GM12891 (cell line): ENCODE measurements around the gene UFSP2.

Source experiments
- DNase-seq: peaks from one replicate; pipeline ENCODE4 v3.0.0; 2011; ENCODE audit warnings: low spot score; ENCODE audit not compliant: insufficient read length
- FAIRE-seq: peaks from 2 replicates; lab custom pipeline; 2011; peaks lifted over from hg19 to GRCh38; lab: Jason Lieb, UNC
- PAX5 ChIP-seq: IDR thresholded peaks from 2 replicates; pipeline ENCODE4 v1.6.1; 2011; ENCODE audit warnings: low read length, moderate library complexity, mild to moderate bottlenecking; ENCODE audit not compliant: insufficient read depth, severe bottlenecking
- POLR2A ChIP-seq: IDR thresholded peaks from 2 replicates; pipeline ENCODE4 v1.6.1; 2011; ENCODE audit warnings: low read depth, low read length, control low read depth
- POLR2AphosphoS5 ChIP-seq: IDR thresholded peaks from 2 replicates; pipeline ENCODE4 v1.6.1; 2011; ENCODE audit warnings: low read depth, low read length, control low read depth
- POU2F2 ChIP-seq: IDR thresholded peaks from 2 replicates; pipeline ENCODE4 v1.6.1; 2011; ENCODE audit warnings: low read depth, mild to moderate bottlenecking, control low read depth, low read length, moderate library complexity
- SPI1 ChIP-seq: IDR thresholded peaks from 2 replicates; pipeline ENCODE4 v1.6.1; 2011; ENCODE audit warnings: low read depth, low read length, control low read depth
- TAF1 ChIP-seq: IDR thresholded peaks from 2 replicates; pipeline ENCODE4 v1.6.1; 2011; ENCODE audit warnings: low read depth, low read length, control low read depth

Gene UFSP2

GRCh38 chr4:185358514-185358913, 67.2 kb downstream of the UFSP2 start:
- no peak for DNase-seq
- peak; percentile 92 for TF ChIP-seq SPI1
- TF ChIP-seq PAX5, result no peak
- peak; percentile 88 for FAIRE-seq

GRCh38 chr4:185357733-185358440, 67.9 kb downstream of the UFSP2 start:
- FAIRE-seq (no peak), DNase-seq (no peak)
- TF ChIP-seq TAF1 (no peak), PAX5 (no peak), POLR2A (no peak), POLR2AphosphoS5 (no peak), POU2F2 (no peak), SPI1 (no peak)

GRCh38 chr4:185357211-185357610, 68.6 kb downstream of the UFSP2 start:
- TF ChIP-seq SPI1 (no peak), POU2F2 (no peak), POLR2AphosphoS5 (no peak), TAF1 (no peak), PAX5 (peak; percentile 23), POLR2A (no peak)
- FAIRE-seq (peak; percentile 72), DNase-seq (no peak)

GRCh38 chr4:185352741-185353140, 73.0 kb downstream of the UFSP2 start:
- DNase-seq (no peak), FAIRE-seq (peak; percentile 93)

GRCh38 chr4:185352202-185352601, 73.6 kb downstream of the UFSP2 start:
- TF ChIP-seq PAX5 (no peak), TAF1 (no peak), POU2F2 (no peak), SPI1 (peak; percentile 48), POLR2A (no peak), POLR2AphosphoS5 (no peak)
- FAIRE-seq (no peak), DNase-seq (no peak)

More at GRCh38 chr4:185352741-185353140, 73.0 kb downstream of the UFSP2 start:
- TF ChIP-seq TAF1, result no peak
- TF ChIP-seq PAX5, result no peak
- TF ChIP-seq SPI1, result no peak
- TF ChIP-seq POU2F2, result peak; percentile 84
- peak; percentile 41 for TF ChIP-seq POLR2A
- TF ChIP-seq POLR2AphosphoS5, result no peak; the same call in 1 of the 2 replicates

- FAIRE-seq, result no peak
- no peak for TF ChIP-seq POLR2AphosphoS5
- no peak for TF ChIP-seq POU2F2
- TF ChIP-seq PAX5, result no peak
- TF ChIP-seq TAF1, result no peak
- TF ChIP-seq POLR2A, result no peak
- no peak for DNase-seq
Observed at GRCh38 chr4:185351691-185352090, 74.1 kb downstream of the UFSP2 start.
